Uterine smooth muscle cell (primary cell): ENCODE results near the gene PERCC1. TPM values are rescaled to one million over a fixed set of nuclear protein-coding genes. Genes with fewer than 3 reads are reported as not detected.

Experiments
- total RNA-seq: library from RNA; depleted of rRNA; stranded (reverse); fragments of >200 nt; gene quantifications from 2 replicates; pipeline ENCODE4 v1.2.3, GENCODE V29; 2014

The PERCC1 gene
- not detected in 2 replicates for total RNA-seq

DNA sequence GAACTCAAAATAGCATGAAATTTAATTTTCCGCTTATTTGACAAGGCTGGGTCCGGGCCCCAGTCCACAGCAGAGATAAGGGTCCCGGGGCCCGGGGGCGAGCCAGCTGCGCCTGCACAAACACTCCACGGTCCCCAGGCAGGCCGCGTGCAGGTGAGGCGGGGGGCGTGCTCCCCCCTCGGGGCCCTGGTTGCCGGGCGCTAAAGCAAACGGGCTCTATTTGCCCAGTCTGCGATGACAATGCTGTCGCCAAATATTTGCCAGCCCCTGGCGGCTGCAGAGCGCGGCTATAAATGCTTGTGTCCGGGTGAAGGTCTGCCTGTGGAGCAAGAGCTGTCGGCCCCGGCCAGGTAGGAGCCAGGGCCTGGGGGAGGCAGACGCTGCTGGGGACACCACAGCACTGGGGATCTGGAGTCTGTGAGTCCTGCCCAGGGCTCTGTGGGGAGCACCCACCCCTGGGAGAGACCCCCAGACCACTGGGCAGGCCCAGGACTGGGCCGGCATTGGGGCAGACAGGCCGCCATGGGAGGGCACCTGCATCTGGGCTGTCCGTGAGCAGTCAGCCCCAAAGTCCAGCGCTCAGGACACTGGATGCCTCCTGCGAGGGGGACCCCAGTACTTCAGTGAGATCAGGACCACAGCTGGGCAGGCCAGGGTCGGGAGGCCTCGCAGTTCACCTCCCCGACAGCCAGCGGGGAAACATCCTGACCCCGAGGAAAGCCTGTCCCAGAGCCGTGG is at the start of gene PERCC1:
PERCC1 (plus strand) TSS at position 320 of the 738 bp plus-strand sequence. CDS start 1,516 bp downstream, outside the sequence.

DNA sequence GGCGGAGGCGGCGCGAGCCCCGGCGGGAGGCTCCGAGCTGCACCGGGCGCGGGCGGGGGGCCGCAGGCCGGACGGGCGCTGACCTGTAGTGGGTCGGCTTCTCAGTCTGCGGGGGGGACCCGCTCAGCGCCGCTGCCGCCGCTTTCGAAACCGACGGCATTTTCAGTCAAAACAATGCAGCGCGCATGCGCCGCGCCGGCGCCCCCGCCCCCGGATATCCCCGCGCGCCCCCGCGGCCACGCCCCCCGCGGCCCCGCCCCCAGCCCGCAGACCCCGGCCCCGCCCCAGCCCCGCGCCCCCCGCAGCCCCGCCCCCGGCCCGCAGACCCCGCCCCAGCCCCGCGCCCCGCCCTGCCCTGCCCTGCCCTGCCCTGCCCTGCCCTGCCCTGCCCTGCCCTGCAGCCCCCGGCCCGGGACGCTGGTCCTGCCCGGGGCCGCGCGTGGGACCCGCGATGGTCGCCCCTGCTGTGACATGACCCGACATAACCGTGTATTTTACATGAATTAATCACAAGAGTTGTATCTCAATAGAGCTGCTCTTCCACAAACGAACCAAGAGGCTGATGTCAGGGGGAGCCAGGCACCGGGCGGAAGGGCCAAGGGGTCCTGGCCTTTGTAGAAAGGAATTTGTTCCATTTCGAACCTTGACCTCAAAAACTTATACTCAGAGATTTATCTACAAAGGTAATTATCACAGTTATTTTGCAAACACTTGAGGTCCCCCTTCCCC is 16.2 kb upstream of the PERCC1 start, which contains the start of gene UNKL:
UNKL (minus strand) TSS at position 173 of the 729 bp plus-strand sequence; CDS start at position 160, 13 bp downstream.

DNA sequence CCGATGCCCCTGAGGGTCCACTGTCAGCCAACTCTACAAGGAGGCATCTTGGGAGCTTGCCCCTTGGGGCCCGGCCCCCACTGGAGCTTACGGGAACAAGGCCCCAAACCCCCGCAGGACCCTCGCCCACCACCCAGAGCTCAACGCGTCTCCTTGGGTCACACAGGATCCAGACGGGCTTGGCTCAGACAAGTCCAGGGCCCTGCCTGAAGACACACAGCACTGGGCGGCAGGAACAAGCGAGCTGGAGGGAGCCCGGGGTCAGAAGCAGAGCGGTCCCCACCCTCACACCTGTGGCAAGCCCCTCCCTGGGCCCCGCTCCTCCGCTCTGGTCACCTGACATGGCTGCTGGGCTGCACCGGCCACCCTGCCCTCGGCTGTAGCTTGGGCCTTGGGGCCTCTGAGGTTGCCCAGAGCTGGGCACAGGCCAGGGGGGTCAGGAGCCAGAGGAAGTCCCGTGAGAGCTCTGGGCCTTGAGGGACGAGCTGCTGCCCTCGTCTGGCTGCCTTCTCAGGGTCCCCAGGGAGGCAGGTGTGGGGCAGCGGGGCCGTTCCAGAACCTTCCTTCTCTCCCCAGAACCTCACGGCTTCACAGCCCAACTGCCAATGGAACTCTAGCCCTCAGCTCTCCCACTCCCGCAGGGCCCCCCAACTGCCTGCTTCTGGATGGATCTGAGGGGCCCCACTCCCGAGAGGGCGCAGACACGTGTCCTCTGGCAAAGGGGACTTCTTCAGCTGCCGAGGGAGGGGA is 13.3 kb downstream of the PERCC1 start, which contains the start of gene CCDC154:
CCDC154 (minus strand) TSS at position 577 of the 750 bp plus-strand sequence; CDS start at position 343, 234 bp downstream.

DNA sequence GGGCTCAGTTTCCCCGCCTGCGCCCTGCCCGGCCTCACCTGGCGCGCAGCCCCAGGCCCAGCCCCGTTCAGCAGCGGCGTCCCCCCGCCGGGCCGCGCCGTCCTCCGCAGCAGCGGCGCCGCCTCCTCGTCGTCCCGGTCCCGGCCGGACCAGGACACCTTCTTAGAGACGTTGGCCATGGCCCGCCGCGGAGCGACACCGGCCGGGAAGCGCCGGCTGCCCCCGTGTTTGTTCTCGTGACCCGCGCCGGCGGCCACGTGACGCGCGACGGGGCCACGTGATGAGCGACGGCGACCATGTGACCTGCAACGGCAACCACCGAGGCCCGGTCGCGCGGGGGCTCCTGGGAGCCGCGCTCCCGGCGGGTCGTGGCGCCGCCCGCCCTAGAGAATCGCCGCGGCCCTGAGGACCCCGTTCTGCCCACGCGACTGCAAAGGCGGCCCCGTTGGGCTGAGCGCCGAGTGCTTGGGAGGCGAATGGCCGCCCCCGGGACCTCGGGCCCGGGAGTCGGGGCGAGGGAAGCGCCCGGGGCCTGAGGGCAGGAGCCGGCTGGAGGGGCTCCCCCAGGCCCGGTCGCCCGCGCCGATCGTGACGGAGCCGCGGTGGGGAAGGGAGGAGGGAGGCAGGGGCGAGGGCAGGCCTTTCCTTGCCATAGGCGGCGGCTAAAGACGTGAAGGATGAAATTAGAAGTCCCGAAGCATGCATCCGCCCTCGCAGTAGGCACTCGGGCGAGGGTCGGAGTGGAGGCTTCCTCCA is 44.1 kb downstream of the PERCC1 start, which contains the start of gene CLCN7:
CLCN7 (minus strand) TSS at position 233 of the 756 bp plus-strand sequence; CDS start at position 179, 54 bp downstream.

Other genes starting within 250 kb of the PERCC1 start
- gene TPSG1, start 205.8 kb upstream of the PERCC1 start, total RNA-seq = 0.37 TPM in 1 of 2 replicates, not detected in the other
- not detected in 2 replicates for gene TPSB2, start 200.9 kb upstream of the PERCC1 start, total RNA-seq
- gene TPSAB1, start 190.4 kb upstream of the PERCC1 start, total RNA-seq = not detected in 2 replicates
- gene TPSD1, start 175.0 kb upstream of the PERCC1 start, total RNA-seq = not detected in 2 replicates
- 56.1 and 85.5 TPM in 2 replicates for gene UBE2I, start 121.4 kb upstream of the PERCC1 start, total RNA-seq
- 0.12 and 0.33 TPM in 2 replicates for gene BAIAP3, start 97.4 kb upstream of the PERCC1 start, total RNA-seq
- gene TSR3, start 79.2 kb upstream of the PERCC1 start, total RNA-seq = 102 and 105 TPM in 2 replicates
- gene GNPTG, start 79.1 kb upstream of the PERCC1 start, total RNA-seq = 25.1 and 47.0 TPM in 2 replicates
- gene UNKL, start 16.4 kb upstream of the PERCC1 start, total RNA-seq = 7.9 and 8.2 TPM in 2 replicates
- gene UQCC4, start 10.3 kb upstream of the PERCC1 start, total RNA-seq = 16.9 and 18.9 TPM in 2 replicates
- 0.22 and 0.25 TPM in 2 replicates for gene CCDC154, start 13.5 kb downstream of the PERCC1 start, total RNA-seq
- gene CLCN7, start 44.0 kb downstream of the PERCC1 start, total RNA-seq = 64.7 and 110 TPM in 2 replicates
- under 0.01 and 0.11 TPM in 2 replicates for gene PTX4, start 57.9 kb downstream of the PERCC1 start, total RNA-seq
- 22.9 and 28.9 TPM in 2 replicates for gene TELO2, start 62.3 kb downstream of the PERCC1 start, total RNA-seq
- 4.8 and 7.2 TPM in 2 replicates for gene TMEM204, start 102.6 kb downstream of the PERCC1 start, total RNA-seq
- gene IFT140, start 181.0 kb downstream of the PERCC1 start, total RNA-seq = 27.2 and 42.7 TPM in 2 replicates
- gene CRAMP1, start 181.3 kb downstream of the PERCC1 start, total RNA-seq = 7.7 and 8.4 TPM in 2 replicates
- gene JPT2, start 247.2 kb downstream of the PERCC1 start, total RNA-seq = 28.0 and 49.4 TPM in 2 replicates